Kidney epithelial cell (primary cell): Measurements from ENCODE around the gene MRPL17. TPM values are rescaled to one million over a fixed set of nuclear protein-coding genes. Genes with fewer than 3 reads are reported as not detected.
"Not testable (repeated sequence)": the region's sequence is repeated elsewhere in the genome, so short reads cannot be mapped to it uniquely, and the experiment has no call there.

Source experiments
- DNase-seq: peaks from one replicate; pipeline ENCODE4 v3.0.0-alpha.2; 2010; ENCODE audit warnings: low read depth
- H3K27me3 ChIP-seq: 2 replicates; pipeline ENCODE4 v1.6.0; 2011; ENCODE audit warnings: low read length; ENCODE audit not compliant: control insufficient read depth, insufficient read depth
- H3K36me3 ChIP-seq: 2 replicates; pipeline ENCODE4 v1.5.1; 2011; ENCODE audit warnings: low read length; ENCODE audit not compliant: control insufficient read depth, insufficient read depth
- H3K4me3 ChIP-seq: 2 replicates; pipeline ENCODE4 v1.5.1; 2011; ENCODE audit warnings: low read depth, mild to moderate bottlenecking, control low read depth, low read length
- total RNA-seq: library from RNA; depleted of rRNA; stranded (reverse); fragments of >200 nt; gene quantifications from 2 replicates; pipeline ENCODE4 v1.2.3, GENCODE V29; 2015
- TF ChIP-seq, protein P1 (sequence below): IDR thresholded peaks from 2 replicates; pipeline ENCODE4 v1.5.1; 2011; ENCODE audit warnings: mild to moderate bottlenecking, moderate library complexity, low read length, control low read depth, inconsistent platforms; ENCODE audit not compliant: insufficient read depth, poor library complexity, severe bottlenecking

Gene MRPL17
- total RNA-seq, 1 donor from 2014 or later, result 43.6 TPM

DNA sequence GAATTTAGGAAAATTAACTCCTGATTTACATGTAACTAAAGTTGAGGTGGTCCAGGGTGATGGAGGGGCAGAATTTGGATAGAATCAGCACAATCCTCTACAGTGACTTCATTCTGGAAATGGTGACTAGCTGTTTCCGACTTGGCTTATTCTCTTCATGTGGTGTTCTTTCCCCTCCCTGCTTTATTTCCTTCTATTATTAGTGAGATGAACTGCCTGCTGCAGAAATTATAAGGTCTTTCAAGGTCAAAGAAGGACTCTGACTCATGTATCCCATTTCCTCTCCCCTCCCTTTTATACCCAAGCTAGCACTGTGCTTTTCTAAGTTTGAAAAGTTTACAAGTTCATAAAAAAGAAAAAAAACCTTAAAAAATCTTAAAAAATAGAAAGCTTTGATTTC, 12.2 kb upstream of the MRPL17 start:
- DNase-seq, result no peak
- H3K4me3 ChIP-seq, result no peak overlapping the region
- no peaks in the 10 kb centered on the region for H3K27me3 ChIP-seq
- TF ChIP-seq, protein P1, sequence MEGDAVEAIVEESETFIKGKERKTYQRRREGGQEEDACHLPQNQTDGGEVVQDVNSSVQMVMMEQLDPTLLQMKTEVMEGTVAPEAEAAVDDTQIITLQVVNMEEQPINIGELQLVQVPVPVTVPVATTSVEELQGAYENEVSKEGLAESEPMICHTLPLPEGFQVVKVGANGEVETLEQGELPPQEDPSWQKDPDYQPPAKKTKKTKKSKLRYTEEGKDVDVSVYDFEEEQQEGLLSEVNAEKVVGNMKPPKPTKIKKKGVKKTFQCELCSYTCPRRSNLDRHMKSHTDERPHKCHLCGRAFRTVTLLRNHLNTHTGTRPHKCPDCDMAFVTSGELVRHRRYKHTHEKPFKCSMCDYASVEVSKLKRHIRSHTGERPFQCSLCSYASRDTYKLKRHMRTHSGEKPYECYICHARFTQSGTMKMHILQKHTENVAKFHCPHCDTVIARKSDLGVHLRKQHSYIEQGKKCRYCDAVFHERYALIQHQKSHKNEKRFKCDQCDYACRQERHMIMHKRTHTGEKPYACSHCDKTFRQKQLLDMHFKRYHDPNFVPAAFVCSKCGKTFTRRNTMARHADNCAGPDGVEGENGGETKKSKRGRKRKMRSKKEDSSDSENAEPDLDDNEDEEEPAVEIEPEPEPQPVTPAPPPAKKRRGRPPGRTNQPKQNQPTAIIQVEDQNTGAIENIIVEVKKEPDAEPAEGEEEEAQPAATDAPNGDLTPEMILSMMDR, result no peak
- no peaks in the 10 kb centered on the region for H3K36me3 ChIP-seq

DNA sequence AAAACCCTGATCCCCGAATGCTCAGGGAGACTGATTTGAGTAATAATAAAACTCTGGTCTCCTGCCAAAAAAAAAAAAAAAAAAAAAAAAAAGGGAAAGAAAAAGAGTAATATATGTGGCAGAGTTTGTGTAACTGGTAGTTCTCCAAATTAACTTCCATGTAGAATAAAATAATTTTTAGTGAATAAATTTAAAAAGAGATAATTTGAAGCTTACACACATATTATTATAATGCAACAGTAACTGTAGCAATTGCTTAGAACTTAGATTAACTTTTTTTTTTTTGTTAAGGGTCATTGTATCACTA, 11.0 kb upstream of the MRPL17 start:
- TF ChIP-seq, protein P1, result no peak
- Histone ChIP-seq H3K27me3 (no peaks in the 10 kb centered on the region), H3K36me3 (no peaks in the 10 kb centered on the region), H3K4me3 (no peak overlapping the region)
- no peak for DNase-seq

GRCh38 chr11:6693342-6694228, 10.4 kb upstream of the MRPL17 start:
- H3K4me3 ChIP-seq, result no peak overlapping the region
- peak; percentile 63 for DNase-seq
- H3K36me3 ChIP-seq, result no peaks in the 10 kb centered on the region
- no peaks in the 10 kb centered on the region for H3K27me3 ChIP-seq
- TF ChIP-seq, protein P1, result no peak

GRCh38 chr11:6692128-6692527, 9.0 kb upstream of the MRPL17 start:
- DNase-seq, result no peak
- H3K4me3 ChIP-seq, result no peak overlapping the region
- TF ChIP-seq, protein P1, result no peak
- H3K27me3 ChIP-seq, result no peaks in the 10 kb centered on the region
- no peaks in the 10 kb centered on the region for H3K36me3 ChIP-seq

- not testable (repeated sequence) for H3K36me3 ChIP-seq, H3K27me3 ChIP-seq, DNase-seq, H3K4me3 ChIP-seq
Measured at GRCh38 chr11:6690431-6691132, 7.4 kb upstream of the MRPL17 start.

DNA sequence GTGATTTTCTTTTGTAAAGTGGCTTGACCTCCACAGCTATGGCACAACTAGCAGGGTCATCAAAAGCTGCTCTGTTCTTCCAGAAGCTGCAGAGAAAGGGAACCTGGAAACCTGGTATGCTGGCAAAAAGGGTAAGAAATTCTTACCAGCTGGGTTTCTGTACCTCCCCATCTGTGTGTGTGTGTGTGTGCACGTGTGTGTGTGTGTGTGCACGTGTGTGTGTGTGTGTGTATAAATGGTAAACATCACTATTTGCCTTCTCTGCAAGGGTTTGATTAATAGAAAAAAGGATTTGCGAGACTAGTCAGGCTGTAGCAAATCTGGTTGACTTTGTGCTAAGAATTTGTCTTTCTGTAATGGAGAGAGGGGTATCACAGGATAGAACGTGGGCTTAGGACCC, 4.7 kb upstream of the MRPL17 start:
- Histone ChIP-seq H3K27me3 (no peaks in the 10 kb centered on the region), H3K36me3 (no peaks in the 10 kb centered on the region), H3K4me3 (no peak overlapping the region)
- no peak for DNase-seq
- TF ChIP-seq, protein P1, result no peak
